ENCODE measurements around the gene SRSF7. TPM values are rescaled to one million over a fixed set of nuclear protein-coding genes. Genes with fewer than 3 reads are reported as not detected.

The SRSF7 gene
- total and polyA plus RNA-seq, 9 of the 15 experiments (the other 6 are each of a cell fraction or from before 2014, with no cell fraction given): 219 to 726 (median 375) TPM

GRCh38 chr2:38771632-38772031 lies 20.5 kb upstream of the SRSF7 start:
- 29% methylated on average over 5 of the region's 5 CpGs for WGBS (ENCODE audit: insufficient coverage, low coverage, missing lambda C conversion rate)
- CTCF ChIA-PET (ENCODE audit: low intra/inter-chr PET ratio): no interaction called here
- no TSS peak for BruUV-seq (replicated peaks)
- Histone ChIP-seq H3K79me2 (ENCODE audit: control insufficient read depth, insufficient read depth, low read length) (no peaks in the 10 kb centered on the region), H3K9me1 (ENCODE audit: control insufficient read depth, insufficient read depth, low read length) (no peaks in the 10 kb centered on the region), H3K36me3 (ENCODE audit: control insufficient read depth, insufficient read depth, low read length) (no peaks in the 10 kb centered on the region), H3K27me3 (ENCODE audit: control insufficient read depth in 2 of 2, insufficient read depth in 2 of 2, low read length in 2 of 2) (no peaks in the 10 kb centered on the region), H4K20me1 (replicated peaks; ENCODE audit: control insufficient read depth, insufficient read depth, low read length) (no peaks in the 10 kb centered on the region), H3K4me1 (replicated peaks in 1 of 2; ENCODE audit: control insufficient read depth in 2 of 2, insufficient read depth in 2 of 2, low read length in 2 of 2) (peaks cover 3 to 5% of the 10 kb centered on the region in 2 experiments; a peak in 3 of 5 replicates), H3K27ac (ENCODE audit: extremely low read depth, low read depth, low read length) (no peak overlapping the region), H3K4me2 (ENCODE audit: insufficient read depth, low read length) (no peak overlapping the region), H3K9ac (ENCODE audit: insufficient read depth in 1 of 2, low read depth in 2 of 2, low read length in 2 of 2) (no peak overlapping the region), H3K4me3 (no peak overlapping the region), H3K9me3 (replicated peaks; ENCODE audit: control insufficient read depth, insufficient read depth, low read depth, low read length) (no peaks in the 10 kb centered on the region), H2AFZ (ENCODE audit: low read depth, low read length) (0 out of 2 replicates have a peak overlapping the region, but pooled peaks have one; percentile 50)
- DNase-seq (ENCODE audit: extremely low read depth in 1 of 4, low spot score in 3 of 4) (no peak), ATAC-seq (no peak), FAIRE-seq (no peak)
- intact Hi-C loops (cut with micrococcal nuclease): no loop called here
- POLR2A ChIA-PET: interaction anchor here (5.0 kb wide), 1 partner anchor 20 kb away, joined by 65 read pairs; the partner anchor contains the start of gene SRSF7
- in situ Hi-C loops (cut with MboI): no loop called here
- TF ChIP-seq SREBF2 (CRISPR knock-in tag; IDR thresholded peaks at IDR 0.05): no peak
- TF ChIP-seq MCM2 (IDR thresholded peaks at IDR 0.05; ENCODE audit: low read depth): no peak
- TF ChIP-seq RFX7 (CRISPR knock-in tag; IDR thresholded peaks at IDR 0.05): no peak
- no peak for TF ChIP-seq SIRT6 (IDR thresholded peaks at IDR 0.05; ENCODE audit: low read depth, low read length)
- TF ChIP-seq AFF4 (CRISPR knock-in tag; IDR thresholded peaks at IDR 0.05): no peak
- TF ChIP-seq KLF10 (CRISPR knock-in tag; IDR thresholded peaks at IDR 0.05): no peak
- TF ChIP-seq ZNF184 (CRISPR knock-in tag; IDR thresholded peaks at IDR 0.05): no peak
- TF ChIP-seq STAT5A (IDR thresholded peaks at IDR 0.05; ENCODE audit: borderline replicate concordance, low read length): no peak
- no peak for TF ChIP-seq RNF2 (IDR thresholded peaks at IDR 0.05)
- TF ChIP-seq, protein P1, sequence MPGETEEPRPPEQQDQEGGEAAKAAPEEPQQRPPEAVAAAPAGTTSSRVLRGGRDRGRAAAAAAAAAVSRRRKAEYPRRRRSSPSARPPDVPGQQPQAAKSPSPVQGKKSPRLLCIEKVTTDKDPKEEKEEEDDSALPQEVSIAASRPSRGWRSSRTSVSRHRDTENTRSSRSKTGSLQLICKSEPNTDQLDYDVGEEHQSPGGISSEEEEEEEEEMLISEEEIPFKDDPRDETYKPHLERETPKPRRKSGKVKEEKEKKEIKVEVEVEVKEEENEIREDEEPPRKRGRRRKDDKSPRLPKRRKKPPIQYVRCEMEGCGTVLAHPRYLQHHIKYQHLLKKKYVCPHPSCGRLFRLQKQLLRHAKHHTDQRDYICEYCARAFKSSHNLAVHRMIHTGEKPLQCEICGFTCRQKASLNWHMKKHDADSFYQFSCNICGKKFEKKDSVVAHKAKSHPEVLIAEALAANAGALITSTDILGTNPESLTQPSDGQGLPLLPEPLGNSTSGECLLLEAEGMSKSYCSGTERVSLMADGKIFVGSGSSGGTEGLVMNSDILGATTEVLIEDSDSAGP (CRISPR knock-in tag; IDR thresholded peaks at IDR 0.05): no peak
- no peak for TF ChIP-seq ZNF311 (CRISPR knock-in tag; IDR thresholded peaks at IDR 0.05)

All from K562 (cell line).